ENCODE measurements around the gene UVRAG.

The UVRAG gene

GRCh38 chr11:75815345-75816168 is 547 bp downstream of the UVRAG start:
- TF ChIP-seq Cebpa-rat (IDR thresholded peaks at IDR 0.05): no peak
- Histone ChIP-seq H4K20me1 (peaks cover 13% of the 10 kb centered on the region), H3K9ac (peak overlapping the region; percentile 92), H3K27me3 (no peaks in the 10 kb centered on the region), H3K27ac (peak overlapping the region; percentile 90), H3K4me1 (peaks cover 30% of the 10 kb centered on the region), H3K4me3 (peak overlapping the region; percentile 98), H3K9me3 (no peaks in the 10 kb centered on the region), H3K4me2 (peak overlapping the region; percentile 98), H3K36me3 (0 out of 2 replicates have a peak, but pooled peaks cover 8% of the 10 kb centered on the region)

- Histone ChIP-seq H3K4me3 (peak overlapping the region; percentile 98), H3K36me3 (peaks cover 17% of the 10 kb centered on the region), H3K27ac (peak overlapping the region; percentile 90), H3K9me3 (peaks cover 9% of the 10 kb centered on the region), H3K4me1 (peaks cover 30% of the 10 kb centered on the region), H3K9ac (peak overlapping the region; percentile 92), H4K20me1 (peaks cover 13% of the 10 kb centered on the region), H3K4me2 (peak overlapping the region; percentile 98), H3K27me3 (no peaks in the 10 kb centered on the region)
- TF ChIP-seq Cebpa-rat (IDR thresholded peaks at IDR 0.05): no peak
Measured at GRCh38 chr11:75816561-75817239, 1.7 kb downstream of the UVRAG start.

GRCh38 chr11:75820645-75821044 is 5.6 kb downstream of the UVRAG start:
- H3K27me3 ChIP-seq: no peaks in the 10 kb centered on the region
- H3K4me1 ChIP-seq: peaks cover 49% of the 10 kb centered on the region
- H3K27ac ChIP-seq: no peak overlapping the region
- H4K20me1 ChIP-seq: peaks cover 13% of the 10 kb centered on the region
- no peak for TF ChIP-seq Cebpa-rat (IDR thresholded peaks at IDR 0.05)
- H3K4me2 ChIP-seq: no peak overlapping the region
- peaks cover 39% of the 10 kb centered on the region for H3K36me3 ChIP-seq
- H3K4me3 ChIP-seq: no peak overlapping the region
- H3K9me3 ChIP-seq: peaks cover 22% of the 10 kb centered on the region
- no peak overlapping the region for H3K9ac ChIP-seq

- no peak overlapping the region for H3K4me2 ChIP-seq
- peaks cover 51% of the 10 kb centered on the region for H3K4me1 ChIP-seq
- peaks cover 22% of the 10 kb centered on the region for H3K9me3 ChIP-seq
- H3K4me3 ChIP-seq: no peak overlapping the region
- H3K9ac ChIP-seq: no peak overlapping the region
- no peak overlapping the region for H3K27ac ChIP-seq
- no peak for TF ChIP-seq Cebpa-rat (IDR thresholded peaks at IDR 0.05)
- H3K27me3 ChIP-seq: no peaks in the 10 kb centered on the region
- peaks cover 13% of the 10 kb centered on the region for H4K20me1 ChIP-seq
- peaks cover 39% of the 10 kb centered on the region for H3K36me3 ChIP-seq
Measured at GRCh38 chr11:75821202-75821601, 6.2 kb downstream of the UVRAG start.

GRCh38 chr11:75822541-75822940 is 7.5 kb downstream of the UVRAG start:
- Histone ChIP-seq H3K4me2 (no peak overlapping the region), H3K4me1 (peaks cover 49% of the 10 kb centered on the region), H3K27ac (no peak overlapping the region; the same call in 1 of the 2 replicates), H3K9me3 (peaks cover 22% of the 10 kb centered on the region), H3K36me3 (peaks cover 39% of the 10 kb centered on the region), H3K9ac (no peak overlapping the region), H3K27me3 (no peaks in the 10 kb centered on the region), H4K20me1 (peaks cover 10% of the 10 kb centered on the region), H3K4me3 (no peak overlapping the region)
- TF ChIP-seq Cebpa-rat (IDR thresholded peaks at IDR 0.05): no peak

GRCh38 chr11:75823415-75823814 is 8.4 kb downstream of the UVRAG start:
- H3K9me3 ChIP-seq: peaks cover 22% of the 10 kb centered on the region
- no peak for TF ChIP-seq Cebpa-rat (IDR thresholded peaks at IDR 0.05)
- H3K27ac ChIP-seq: no peak overlapping the region; the same call in 1 of the 2 replicates
- H4K20me1 ChIP-seq: peaks cover 7% of the 10 kb centered on the region
- no peak overlapping the region for H3K9ac ChIP-seq
- no peak overlapping the region for H3K4me3 ChIP-seq
- no peaks in the 10 kb centered on the region for H3K27me3 ChIP-seq
- peaks cover 39% of the 10 kb centered on the region for H3K36me3 ChIP-seq
- H3K4me1 ChIP-seq: peaks cover 43% of the 10 kb centered on the region
- H3K4me2 ChIP-seq: peak overlapping the region; percentile 58; the same call in 1 of the 2 replicates

- Histone ChIP-seq H3K36me3 (peaks cover 39% of the 10 kb centered on the region), H3K4me2 (peak overlapping the region; percentile 58), H3K4me1 (peaks cover 43% of the 10 kb centered on the region), H4K20me1 (peaks cover 8% of the 10 kb centered on the region), H3K9ac (no peak overlapping the region), H3K9me3 (peaks cover 22% of the 10 kb centered on the region), H3K4me3 (no peak overlapping the region), H3K27ac (peak overlapping the region; percentile 37; the same call in 1 of the 2 replicates), H3K27me3 (no peaks in the 10 kb centered on the region)
- TF ChIP-seq Cebpa-rat (IDR thresholded peaks at IDR 0.05): no peak
Measured at GRCh38 chr11:75823946-75824345, 8.9 kb downstream of the UVRAG start.

- H3K27ac ChIP-seq: no peak overlapping the region; the same call in 1 of the 2 replicates
- peak overlapping the region; percentile 17; the same call in 1 of the 2 replicates for H3K4me2 ChIP-seq
- H3K9me3 ChIP-seq: peaks cover 17% of the 10 kb centered on the region
- no peak overlapping the region for H3K4me3 ChIP-seq
- H4K20me1 ChIP-seq: peaks cover 30% of the 10 kb centered on the region
- H3K9ac ChIP-seq: no peak overlapping the region
- H3K4me1 ChIP-seq: peaks cover 43% of the 10 kb centered on the region
- H3K27me3 ChIP-seq: no peaks in the 10 kb centered on the region
- TF ChIP-seq Cebpa-rat (IDR thresholded peaks at IDR 0.05): no peak
- H3K36me3 ChIP-seq: peaks cover 47% of the 10 kb centered on the region
Measured at GRCh38 chr11:75826461-75827230, 11.6 kb downstream of the UVRAG start.

- TF ChIP-seq Cebpa-rat (IDR thresholded peaks at IDR 0.05): no peak
- Histone ChIP-seq H3K4me3 (no peak overlapping the region), H3K4me1 (peaks cover 43% of the 10 kb centered on the region), H3K27me3 (no peaks in the 10 kb centered on the region), H3K9me3 (peaks cover 15% of the 10 kb centered on the region), H3K27ac (no peak overlapping the region), H3K9ac (no peak overlapping the region), H3K36me3 (peaks cover 47% of the 10 kb centered on the region), H3K4me2 (no peak overlapping the region), H4K20me1 (peaks cover 30% of the 10 kb centered on the region)
Measured at GRCh38 chr11:75827562-75827961, 12.6 kb downstream of the UVRAG start.

Data from BLaER1 (cell line).